Amniotic epithelial cell (primary cell): ENCODE data around the gene FAXDC2.
"Not testable (repeated sequence)": the region's sequence is repeated elsewhere in the genome, so short reads cannot be mapped to it uniquely, and the experiment has no call there.

Source experiments
- DNase-seq: peaks from one replicate; pipeline ENCODE4 v3.0.0-alpha.2; 2010; ENCODE audit warnings: low read depth

Gene FAXDC2

DNA sequence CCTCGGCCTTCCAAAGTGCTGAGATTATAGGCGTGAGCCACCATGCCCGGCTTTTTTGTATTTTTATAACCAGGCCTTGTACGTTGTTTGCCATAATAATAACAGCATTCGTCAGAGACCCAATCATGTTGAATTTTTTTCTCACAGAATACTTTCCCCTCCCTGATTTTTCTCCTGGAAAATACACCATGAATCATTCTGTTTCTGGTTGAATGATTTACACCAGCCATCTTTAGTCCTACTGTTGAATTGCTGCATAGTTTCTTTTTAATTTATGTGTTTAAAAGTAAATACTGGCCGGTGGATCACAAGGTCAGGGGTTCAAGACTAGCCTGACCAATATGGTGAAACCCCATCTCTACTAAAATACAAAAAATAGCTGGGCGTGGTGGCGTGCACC, 11.5 kb upstream of the FAXDC2 start:
- DNase-seq: peak; percentile 10

DNA sequence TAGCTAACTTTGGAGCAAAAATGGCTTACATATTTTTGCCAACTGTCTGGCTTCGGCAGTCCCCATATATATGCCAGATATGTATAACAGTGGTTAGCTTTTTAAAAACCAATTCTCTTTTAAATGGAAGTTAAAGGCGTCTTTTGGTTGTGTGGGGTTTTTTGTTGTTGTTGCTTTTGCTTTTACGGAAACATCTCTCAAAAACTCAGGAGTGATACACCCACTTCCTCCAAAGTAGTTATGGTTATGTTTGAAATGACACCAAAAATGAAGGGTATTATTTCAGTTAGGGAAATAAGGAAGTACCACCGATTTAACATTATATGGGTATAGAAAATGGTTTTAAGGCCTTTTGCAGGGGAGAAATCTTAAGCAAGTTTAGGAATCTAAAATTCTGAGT, 10.4 kb upstream of the FAXDC2 start:
- DNase-seq: no peak

DNA sequence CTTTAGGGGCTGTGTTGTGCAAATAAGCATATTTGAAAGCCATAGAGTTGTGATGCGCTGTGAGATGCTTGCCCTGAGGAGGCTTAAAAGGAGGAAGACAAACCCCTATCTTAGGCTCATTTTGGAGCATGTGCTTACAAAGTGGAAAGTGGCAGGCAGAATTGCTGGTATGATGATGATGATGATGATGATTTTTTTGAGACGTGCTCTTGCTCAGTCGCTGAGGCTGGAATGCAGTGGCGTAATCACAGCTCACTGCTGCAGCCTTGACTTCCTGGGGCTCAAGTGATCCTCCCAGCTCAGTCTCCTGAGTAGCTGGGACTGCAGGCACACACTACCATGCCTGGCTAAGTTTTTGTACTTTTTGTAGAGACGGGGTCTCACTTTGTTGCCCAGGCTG, 9.7 kb upstream of the FAXDC2 start:
- peak; percentile 80 for DNase-seq

DNA sequence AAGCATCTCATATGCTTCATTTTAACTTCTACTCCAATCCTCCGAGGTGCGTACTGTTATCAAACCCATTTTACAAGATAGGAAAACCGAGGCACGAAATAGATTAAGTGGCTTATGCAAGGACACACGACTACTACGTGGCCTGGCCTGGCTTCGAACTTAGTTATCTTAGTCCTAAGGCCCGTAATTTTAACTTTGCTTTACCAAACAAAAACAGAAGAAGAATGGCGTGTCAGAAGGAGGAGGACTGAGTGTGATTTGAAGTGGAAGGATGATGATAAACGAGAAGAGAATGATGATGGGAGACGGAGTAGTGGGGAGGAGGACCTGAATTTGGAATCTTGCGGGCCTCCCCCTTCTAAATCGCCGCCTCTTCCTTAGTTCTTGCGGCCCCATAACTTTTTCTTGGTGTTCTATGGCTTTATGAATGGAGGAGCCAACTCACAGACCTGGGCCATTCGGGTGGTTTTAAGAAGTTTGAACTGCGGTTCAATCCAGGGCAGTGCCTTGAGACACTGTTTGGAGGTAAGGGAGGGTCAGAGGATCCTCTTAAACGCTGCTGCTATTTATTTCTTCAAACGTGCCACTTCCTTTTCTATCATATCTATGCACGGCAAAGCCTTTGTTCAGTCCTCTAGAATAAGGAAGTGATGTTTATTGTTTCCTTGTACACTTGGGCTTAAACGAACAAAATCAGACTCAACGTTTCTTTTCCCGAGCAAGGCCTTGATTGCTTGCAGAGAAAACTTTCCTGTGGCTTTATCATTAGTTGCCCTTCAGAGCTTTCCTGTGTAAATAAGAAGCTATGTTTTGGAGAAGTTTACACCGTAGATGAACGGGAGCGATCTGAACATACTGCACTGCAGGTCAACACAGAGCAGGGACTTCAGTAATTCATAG, 8.8 kb upstream of the FAXDC2 start:
- DNase-seq: peak; percentile 17

DNA sequence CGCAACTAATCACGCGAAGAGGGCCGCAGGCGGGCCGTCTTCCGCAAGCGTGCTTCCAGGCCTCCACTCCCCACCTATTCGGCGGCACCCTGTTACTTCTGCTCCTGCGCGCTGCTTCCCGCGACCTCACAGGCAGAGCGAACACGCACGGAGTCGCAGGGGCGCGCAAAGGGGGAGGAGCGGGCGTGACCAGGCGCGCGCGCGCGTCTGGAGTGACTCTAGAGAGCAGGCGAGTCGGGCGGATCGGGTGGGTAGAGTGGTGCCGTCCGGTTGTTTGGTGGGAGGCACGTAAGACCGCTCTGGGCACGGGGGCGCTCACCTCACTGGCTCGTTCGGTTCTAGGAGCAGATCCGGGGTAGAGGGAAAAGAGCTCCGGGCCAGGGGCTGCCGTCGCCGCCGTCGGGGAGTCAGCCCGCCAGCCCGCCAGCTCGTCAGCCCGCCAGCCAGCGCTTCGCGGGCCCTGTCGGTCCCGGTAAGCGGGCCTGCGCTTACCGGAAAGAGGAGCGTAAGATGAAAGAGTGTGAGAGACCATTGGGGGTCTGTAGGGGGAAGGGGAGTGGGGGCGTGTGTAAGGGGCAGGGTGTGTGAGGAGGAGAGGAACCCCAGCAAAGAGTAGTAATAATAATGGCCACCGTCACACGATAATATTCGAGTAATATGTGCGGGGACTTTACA, 8.0 kb upstream of the FAXDC2 start, which contains the start of gene CNOT8:
CNOT8 (plus strand) TSS at position 331 of the 675 bp plus-strand sequence. CDS start 4,652 bp downstream, outside the sequence.
- DNase-seq: peak; percentile 98

DNA sequence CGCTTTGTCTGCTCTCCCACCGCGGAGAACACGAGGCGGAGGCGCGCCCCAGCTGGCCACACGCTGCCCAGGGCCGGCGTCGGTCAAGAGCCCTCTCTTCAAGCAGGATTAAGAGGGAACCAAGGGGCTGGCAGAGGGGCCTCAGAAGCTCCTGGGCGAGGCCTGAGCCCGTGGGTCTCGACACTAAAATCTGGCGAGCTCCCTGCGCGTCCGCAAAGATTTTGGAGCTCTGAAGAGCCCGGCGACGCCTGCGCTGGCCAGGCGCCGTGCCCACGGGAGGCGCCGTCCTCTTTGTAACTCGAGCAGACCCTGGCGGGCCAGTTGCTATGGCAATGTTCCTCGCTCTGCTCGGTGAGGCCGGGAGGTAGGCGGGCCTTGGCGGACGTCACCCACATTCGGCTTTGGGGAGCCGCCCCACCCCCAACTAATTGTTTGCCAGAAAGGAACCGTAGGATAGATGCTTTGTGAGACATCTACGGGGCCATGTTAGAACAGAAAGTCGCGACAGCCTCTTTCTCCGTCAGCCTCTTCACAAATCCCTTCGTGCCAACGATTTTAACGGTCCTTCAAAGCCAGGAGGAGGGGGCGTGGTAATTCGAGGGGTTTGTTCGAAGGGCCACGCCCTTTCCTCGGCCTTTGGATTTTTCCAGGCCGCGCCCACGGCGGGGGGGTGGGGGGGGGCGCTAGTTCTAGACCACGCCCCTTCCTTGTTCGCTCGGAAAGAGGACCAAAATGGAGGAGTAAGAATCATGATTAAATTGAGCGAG, 7.3 kb upstream of the FAXDC2 start:
- peak; percentile 93 for DNase-seq

DNA sequence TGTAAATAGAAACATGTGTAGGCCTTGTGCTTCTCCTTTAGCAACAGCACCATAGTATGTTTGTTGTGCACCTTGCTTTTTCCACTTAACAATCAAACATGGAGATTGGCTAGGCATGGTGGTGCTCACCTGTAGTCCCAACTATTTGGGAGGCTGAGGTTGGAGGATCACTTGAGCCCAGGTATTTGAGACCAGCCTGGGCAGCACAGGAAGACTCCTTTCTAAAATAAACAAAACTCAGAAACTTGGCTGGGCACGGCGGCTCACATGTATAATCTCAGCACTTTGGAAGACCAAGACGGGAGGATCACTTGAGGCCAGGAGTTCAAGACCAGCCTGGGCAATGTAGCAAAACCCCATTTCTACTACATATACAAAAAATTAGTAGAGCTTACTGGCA, 948 bp upstream of the FAXDC2 start:
- DNase-seq: no peak

DNA sequence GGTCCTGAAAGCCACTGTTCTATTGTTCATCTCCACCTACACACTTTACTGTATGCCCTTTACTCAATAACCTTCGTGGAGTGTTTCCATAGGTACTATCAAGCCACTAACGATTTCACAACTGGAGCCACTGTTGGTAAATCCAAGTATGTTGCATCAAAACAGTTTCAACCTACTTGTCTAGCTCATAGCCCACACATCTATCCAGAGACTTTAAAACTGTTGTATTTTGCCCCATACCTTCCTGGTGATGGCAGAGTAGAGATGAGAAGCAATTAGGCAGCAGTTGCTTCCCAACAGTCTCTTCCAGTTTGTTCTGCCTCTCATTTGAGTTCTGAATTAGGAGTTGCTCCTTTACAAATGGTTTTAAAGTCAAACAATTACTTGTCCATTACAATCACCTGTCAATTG, 607 bp downstream of the FAXDC2 start:
- peak; percentile 91 for DNase-seq

DNA sequence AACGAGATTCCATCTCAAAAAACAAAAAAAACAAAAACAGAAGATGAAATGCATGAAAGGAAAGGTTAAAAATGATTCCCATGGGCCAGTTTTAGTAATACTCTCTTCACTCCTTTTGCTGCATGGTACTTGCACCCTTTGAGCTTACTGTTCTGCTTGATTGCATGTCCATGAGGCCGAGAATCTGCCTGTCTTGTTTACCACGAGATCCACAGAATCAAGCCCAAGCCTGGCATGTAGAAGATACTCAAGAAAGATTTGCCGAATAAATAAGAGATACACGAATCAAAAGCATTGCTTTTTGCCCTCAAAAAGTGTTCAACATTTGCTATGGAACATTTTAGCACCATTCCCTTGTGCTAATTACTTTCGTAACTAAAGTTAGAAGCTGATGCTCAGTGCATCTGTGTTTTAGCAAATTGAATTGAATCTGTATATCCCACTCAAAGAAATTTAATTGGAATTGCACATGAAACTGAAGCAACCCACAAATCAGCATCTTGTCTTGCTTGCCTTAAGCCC, 1.1 kb downstream of the FAXDC2 start:
- no peak for DNase-seq

DNA sequence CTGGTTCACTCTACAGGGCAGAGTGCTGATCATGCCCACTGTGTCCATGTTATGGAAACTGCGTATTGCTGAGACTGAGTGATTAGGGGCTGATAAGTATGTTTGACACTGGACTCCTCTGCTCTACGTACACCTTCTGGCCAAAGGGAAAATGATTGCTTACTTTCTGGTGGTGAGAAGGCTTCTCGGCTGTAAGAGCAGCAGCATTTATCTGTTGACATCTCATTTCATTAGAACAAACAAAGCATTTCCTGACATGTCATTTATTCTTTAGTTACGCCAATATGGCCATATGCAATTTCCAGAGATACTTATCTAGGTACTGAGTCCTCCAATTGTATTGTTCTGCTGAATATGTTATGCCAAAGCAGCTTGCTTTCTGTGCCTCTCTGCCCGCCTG, 5.6 kb downstream of the FAXDC2 start:
- DNase-seq: no peak

DNA sequence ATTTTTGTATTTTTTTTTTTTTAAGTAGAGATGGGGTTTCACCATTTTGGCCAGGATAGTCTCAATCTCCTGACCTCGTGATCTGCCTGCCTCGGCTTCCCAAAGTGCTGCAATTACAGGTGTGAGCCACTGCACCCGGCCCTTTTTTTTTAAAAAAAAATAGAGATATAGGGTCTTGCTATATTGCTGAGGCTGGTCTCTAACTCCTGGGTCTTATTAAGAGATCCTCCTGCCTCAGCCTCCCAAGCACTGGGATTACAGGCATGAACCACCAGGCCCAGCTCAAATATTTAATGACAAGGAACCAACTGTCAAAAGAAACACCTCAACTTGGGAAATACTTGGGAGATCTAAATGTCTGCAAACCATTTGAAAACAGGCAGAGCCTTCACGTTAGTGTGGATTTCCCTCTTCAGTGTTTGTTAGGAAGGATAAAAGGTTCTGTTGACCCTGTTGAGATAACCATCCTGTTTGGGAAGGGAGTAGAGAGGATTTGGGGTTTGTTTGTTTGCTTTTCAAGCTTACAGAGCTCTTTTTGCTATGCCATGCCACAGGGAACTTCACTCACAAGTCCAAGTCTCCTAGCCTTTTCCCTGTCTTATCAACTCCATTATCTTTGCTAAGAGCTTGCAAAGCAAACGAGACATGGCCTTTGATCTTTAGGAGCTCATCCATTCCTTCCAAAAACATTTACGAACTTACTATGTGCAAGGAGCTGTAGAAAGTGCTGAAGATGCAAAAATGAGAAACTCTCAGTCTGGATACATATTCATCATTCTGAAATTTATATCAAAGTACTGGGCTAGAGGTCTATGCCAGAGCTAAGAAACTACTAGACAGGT, 7.5 kb downstream of the FAXDC2 start:
- no peak for DNase-seq

DNA sequence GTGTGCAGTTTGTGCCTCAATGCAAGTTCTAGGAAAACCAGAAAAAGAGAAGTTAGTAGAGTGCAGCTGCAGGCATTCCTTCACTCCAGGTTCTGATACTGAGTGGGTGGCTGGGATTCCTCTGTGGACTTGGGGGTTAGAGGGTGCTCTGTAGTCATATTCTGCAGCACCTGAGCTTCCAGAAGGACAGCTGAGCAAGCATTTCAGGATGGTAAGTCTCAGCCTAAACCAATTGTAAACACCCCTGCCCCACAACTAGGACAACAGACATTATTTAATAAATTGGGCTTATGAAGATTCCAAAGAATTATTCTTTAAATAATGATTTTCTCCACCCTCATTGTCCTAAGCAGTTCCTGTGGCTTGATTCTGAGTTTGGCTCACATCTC, 9.1 kb downstream of the FAXDC2 start:
- DNase-seq: no peak

DNA sequence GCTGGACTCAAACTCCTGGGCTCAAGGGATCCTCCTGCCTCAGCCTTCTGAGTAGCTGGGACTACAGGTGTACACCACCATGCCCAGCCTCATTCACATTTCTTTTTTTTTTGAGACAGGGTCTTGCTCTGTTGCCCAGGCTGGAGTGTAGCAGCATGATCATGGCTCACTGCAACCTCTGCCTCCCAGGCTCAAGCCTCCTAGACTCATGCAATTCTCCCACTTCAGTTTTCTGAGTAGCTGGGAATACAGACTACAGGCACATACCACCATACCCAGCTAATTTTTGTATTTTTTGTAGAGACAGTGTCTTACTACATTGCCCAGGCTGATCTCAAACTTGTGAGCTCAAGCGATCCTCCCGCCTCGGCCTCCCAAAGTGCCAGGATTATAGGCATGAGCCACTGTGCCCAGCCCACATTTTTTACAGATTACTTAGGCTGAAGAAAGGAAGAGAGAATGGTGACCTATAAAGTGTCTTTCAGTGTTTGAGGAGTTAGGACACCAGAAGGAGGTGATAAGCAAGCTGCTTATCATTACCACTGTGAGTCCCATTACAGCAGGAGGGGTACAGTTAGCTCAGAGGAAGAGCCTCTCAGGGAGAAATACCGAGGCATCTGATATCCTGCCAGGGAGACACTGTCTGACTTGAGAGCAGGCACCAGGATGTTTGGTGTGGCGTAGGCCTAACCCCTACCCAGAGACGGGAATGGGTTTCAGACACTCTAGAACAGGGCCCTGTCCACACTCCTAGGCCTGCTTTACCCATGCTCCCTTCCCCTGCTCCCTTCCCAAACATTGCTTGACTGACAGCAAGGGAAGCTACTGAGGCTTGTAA, 9.7 kb downstream of the FAXDC2 start:
- DNase-seq: no peak

DNA sequence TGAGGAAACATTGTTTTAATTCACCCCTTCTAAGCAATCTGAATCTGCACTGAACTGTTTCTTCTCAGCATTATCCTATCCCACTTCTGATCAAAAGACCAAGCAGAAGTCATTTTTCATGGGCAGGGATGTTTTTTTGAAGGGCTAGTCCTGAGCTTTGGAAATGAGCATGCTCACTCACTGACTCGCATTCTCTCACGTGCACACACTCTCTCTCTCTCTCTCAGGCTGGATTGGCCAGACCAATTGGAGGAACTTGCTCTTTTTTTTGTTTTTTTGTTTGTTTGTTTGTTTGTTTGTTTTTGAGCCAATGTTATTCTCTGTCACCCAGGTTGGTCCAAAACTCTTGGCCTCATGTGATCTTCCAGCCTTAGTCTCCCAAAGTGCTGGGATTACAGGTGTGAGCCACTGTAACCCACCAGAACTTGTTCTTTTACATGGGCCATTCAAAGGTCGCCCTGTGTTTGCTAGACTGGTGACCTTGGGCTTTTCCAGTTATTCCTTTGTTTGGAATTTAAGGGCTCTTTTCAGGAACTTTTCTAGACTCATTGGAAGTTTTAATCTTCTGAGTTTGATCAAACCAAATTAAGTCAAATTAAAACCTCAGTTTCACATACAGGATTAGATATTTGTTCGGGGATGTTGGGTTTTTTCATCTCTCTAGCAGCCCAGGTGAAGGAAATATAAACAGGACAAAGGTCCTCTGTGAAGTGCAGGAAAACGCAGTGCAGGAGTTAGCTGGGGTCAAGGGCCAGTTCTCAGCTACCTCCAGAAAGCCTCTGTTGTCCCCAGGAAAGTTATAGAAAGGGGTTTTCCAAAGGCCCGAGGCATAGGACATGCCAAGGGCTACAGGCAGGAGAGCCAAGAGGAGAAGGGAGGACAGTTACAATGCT, 13.1 kb downstream of the FAXDC2 start:
- DNase-seq: no peak

DNA sequence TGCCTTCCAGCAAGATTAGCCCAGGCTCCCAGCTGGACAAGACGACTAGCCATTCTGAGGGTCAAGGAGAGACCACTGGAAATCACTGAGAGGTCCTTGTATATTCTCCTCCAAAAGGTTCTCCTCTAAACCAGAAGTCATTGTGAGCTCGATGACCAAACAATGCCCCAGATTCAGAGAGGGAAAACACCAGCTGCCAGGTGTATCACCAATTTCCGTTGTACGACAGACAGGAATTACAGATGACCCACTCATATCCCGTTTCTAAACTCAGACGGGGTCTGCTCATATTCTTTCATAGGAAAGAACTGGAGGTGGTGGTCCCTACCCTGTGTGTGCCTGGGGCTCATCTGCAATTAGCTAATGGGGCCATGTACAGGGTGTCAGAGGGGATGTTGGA, 14.2 kb downstream of the FAXDC2 start:
- DNase-seq: no peak

DNA sequence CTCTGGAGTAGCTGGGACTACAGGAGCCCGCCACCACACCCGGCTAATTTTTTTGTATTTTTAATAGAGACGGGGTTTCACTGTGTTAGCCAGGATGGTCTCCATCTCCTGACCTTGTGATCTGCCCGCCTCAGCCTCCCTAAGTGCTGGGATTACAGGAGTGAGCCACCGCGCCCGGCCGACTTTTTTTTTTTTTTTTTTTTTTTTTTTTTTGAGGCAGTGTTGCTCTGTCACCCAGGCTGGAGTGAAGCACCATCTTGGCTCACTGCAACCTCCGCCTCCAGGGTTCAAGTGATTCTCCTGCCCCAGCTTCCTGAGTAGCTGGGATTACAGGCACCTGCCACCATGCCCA, 14.7 kb downstream of the FAXDC2 start:
- not testable (repeated sequence) for DNase-seq

DNA sequence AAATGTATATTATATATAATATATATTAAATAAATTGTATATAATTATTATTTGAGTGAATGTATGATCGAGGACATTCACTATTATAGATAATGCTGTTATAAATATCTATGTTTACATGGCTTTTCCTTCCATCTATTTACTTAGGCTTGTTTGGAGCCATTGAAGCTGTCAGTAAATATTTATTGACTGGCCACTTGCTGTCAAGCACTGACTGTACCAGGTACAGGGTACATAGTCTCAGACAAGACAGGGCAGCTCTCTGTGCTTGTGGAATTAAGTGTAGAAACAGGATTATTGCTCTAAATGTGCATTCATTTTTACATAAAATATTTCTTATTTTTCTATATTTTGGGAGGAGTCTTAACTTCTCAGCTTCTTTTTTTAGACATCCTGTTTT, 16.4 kb downstream of the FAXDC2 start:
- no peak for DNase-seq

DNA sequence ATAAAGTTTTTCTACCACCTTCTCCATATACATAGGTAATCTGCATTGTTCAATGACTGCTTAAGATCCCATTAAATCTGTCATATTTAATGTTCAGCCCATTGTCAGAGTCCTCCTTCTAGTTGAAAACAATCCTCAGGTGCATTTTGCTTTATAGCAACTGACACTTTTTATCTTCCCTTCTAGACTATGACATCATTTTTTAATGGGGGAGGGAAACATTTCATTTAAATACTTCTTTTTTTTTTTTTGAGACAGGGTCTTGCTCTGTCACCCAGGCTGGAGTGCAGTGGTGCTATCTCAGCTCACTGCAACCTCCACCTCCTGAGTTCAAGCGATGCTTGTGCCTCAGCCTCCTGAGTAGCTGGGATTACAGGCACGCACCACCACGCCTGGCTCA, 17.6 kb downstream of the FAXDC2 start:
- not testable (repeated sequence) for DNase-seq

DNA sequence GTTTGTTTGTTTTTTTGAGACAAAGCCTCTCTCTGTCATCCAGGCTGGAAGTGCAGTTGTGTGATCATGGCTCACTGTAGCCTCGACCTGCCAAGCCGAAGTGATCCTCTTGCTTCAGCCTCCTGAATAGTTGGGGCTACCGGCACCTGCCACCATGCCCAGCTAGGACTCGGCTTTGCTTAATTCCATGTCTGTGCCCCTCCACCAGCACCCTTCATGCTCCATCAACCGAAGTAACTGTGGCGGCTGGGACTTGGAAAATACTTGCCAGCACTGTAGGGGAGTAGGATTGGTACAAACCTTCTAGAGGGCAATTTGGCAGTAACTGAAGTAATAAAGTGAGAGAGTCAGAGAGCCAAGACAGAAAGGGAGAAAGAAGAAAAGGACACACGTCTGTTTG, 19.0 kb downstream of the FAXDC2 start:
- no peak for DNase-seq

DNA sequence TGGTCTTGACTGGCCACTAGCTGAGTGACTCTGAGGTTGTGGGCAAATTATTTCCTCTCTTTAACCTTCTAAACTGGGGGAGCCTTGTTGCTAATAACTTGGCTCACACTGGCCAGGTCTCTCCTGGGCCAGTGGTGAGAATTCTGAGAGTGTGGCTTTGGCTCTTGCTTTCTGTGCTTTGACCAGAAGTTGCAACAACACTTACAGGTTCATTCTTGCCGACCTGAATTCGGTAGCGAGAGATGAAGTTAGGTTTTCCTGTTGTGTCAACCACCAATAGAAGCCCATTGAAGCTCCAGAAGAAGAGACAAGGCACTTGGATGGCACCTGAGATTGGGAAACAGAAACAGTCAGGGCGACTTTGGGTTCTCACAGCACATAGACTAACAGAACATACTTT, 19.8 kb downstream of the FAXDC2 start:
- DNase-seq: no peak
